Measurements from ENCODE around the gene IRS2. TPM values are rescaled to one million over a fixed set of nuclear protein-coding genes. Genes with fewer than 3 reads are reported as not detected.
A peak's percentile ranks its signal among the peaks of the same experiment; 100 is the strongest.

IRS2 gene
- polyA plus RNA-seq, 1 of the 3 experiments (the other 2 are of a cell fraction) = 7.0 TPM

GRCh38 chr13:109804654-109805053 is 18.3 kb upstream of the IRS2 start:
- no peaks in the 10 kb centered on the region for H4K20me1 ChIP-seq (ENCODE audit: insufficient read depth)
- H3K27me3 ChIP-seq (ENCODE audit: insufficient read depth) = no peaks in the 10 kb centered on the region
- H3F3A ChIP-seq (replicated peaks; ENCODE audit: insufficient read depth) = peaks cover 4% of the 10 kb centered on the region
- no peaks in the 10 kb centered on the region for H3K36me3 ChIP-seq (replicated peaks in 1 of 2; ENCODE audit: control insufficient read depth in 1 of 2, insufficient read depth in 2 of 2, low read length in 1 of 2)
- H2AFZ ChIP-seq (ENCODE audit: low read depth) = no peak overlapping the region
- H3K4me2 ChIP-seq = no peak overlapping the region
- H3K9me2 ChIP-seq = no peaks in the 10 kb centered on the region
- H3K9me3 ChIP-seq = no peaks in the 10 kb centered on the region
- H3K4me3 ChIP-seq (ENCODE audit: low read depth in 2 of 2, low read length in 1 of 2) = no peak overlapping the region
- H3K4me1 ChIP-seq (ENCODE audit: control insufficient read depth in 1 of 2, insufficient read depth in 2 of 2, low read depth in 1 of 2, low read length in 1 of 2) = no peaks in the 10 kb centered on the region
- ChIA-PET POLR2A (no interaction called here), CTCF (no interaction called here)
- H3K9ac ChIP-seq = no peak overlapping the region
- no peak for DNase-seq
- 92% methylated on average over 8 of the region's 9 CpGs for whole genome bisulfite sequencing (ENCODE audit: low lambda C conversion rate)
- H3K79me2 ChIP-seq (ENCODE audit: insufficient read depth) = no peaks in the 10 kb centered on the region
- H3K27ac ChIP-seq (ENCODE audit: low read depth in 2 of 2, low read length in 1 of 2) = no peak overlapping the region
- TF ChIP-seq, protein P1, sequence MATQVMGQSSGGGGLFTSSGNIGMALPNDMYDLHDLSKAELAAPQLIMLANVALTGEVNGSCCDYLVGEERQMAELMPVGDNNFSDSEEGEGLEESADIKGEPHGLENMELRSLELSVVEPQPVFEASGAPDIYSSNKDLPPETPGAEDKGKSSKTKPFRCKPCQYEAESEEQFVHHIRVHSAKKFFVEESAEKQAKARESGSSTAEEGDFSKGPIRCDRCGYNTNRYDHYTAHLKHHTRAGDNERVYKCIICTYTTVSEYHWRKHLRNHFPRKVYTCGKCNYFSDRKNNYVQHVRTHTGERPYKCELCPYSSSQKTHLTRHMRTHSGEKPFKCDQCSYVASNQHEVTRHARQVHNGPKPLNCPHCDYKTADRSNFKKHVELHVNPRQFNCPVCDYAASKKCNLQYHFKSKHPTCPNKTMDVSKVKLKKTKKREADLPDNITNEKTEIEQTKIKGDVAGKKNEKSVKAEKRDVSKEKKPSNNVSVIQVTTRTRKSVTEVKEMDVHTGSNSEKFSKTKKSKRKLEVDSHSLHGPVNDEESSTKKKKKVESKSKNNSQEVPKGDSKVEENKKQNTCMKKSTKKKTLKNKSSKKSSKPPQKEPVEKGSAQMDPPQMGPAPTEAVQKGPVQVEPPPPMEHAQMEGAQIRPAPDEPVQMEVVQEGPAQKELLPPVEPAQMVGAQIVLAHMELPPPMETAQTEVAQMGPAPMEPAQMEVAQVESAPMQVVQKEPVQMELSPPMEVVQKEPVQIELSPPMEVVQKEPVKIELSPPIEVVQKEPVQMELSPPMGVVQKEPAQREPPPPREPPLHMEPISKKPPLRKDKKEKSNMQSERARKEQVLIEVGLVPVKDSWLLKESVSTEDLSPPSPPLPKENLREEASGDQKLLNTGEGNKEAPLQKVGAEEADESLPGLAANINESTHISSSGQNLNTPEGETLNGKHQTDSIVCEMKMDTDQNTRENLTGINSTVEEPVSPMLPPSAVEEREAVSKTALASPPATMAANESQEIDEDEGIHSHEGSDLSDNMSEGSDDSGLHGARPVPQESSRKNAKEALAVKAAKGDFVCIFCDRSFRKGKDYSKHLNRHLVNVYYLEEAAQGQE (IDR thresholded peaks at IDR 0.05; ENCODE audit: low read depth, low read length) = peak; percentile 90
- TF ChIP-seq NRF1 (IDR thresholded peaks at IDR 0.05; ENCODE audit: low read depth, low read length) = no peak

DNA sequence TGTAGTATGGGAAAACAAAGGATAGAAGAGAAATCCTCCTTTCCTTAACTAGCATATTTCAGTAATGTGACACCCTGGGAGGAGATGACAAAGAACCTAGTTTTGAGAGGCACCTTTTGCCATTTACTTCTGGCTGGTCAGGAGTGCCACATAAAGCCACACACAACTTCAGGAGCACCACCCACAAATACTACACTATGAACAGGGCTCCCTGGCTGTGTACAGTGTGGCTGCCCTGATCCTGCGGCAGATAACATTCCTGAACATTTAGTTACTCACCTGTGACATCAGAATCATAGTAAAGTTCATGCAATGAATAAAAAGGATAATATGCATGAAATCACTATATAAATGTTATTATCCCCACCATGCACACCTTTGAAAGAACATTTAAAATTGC is 17.4 kb upstream of the IRS2 start:
- H3K4me3 ChIP-seq (ENCODE audit: low read depth in 2 of 2, low read length in 1 of 2) = no peak overlapping the region
- H3K4me2 ChIP-seq = no peak overlapping the region
- peaks cover 4% of the 10 kb centered on the region for H3F3A ChIP-seq (replicated peaks; ENCODE audit: insufficient read depth)
- H2AFZ ChIP-seq (ENCODE audit: low read depth) = no peak overlapping the region
- H3K9ac ChIP-seq = no peak overlapping the region
- DNase-seq = no peak
- no peaks in the 10 kb centered on the region for H3K4me1 ChIP-seq (ENCODE audit: control insufficient read depth in 1 of 2, insufficient read depth in 2 of 2, low read depth in 1 of 2, low read length in 1 of 2)
- no peaks in the 10 kb centered on the region for H3K79me2 ChIP-seq (ENCODE audit: insufficient read depth)
- H3K27me3 ChIP-seq (ENCODE audit: insufficient read depth) = no peaks in the 10 kb centered on the region
- 92% methylated on average over 1 of the region's 1 CpG for WGBS (ENCODE audit: low lambda C conversion rate)
- H3K36me3 ChIP-seq (replicated peaks in 1 of 2; ENCODE audit: control insufficient read depth in 1 of 2, insufficient read depth in 2 of 2, low read length in 1 of 2) = no peaks in the 10 kb centered on the region
- POLR2A ChIA-PET = no interaction called here
- H3K9me2 ChIP-seq = no peaks in the 10 kb centered on the region
- CTCF ChIA-PET = no interaction called here
- no peak overlapping the region for H3K27ac ChIP-seq (ENCODE audit: low read depth in 2 of 2, low read length in 1 of 2)
- no peaks in the 10 kb centered on the region for H4K20me1 ChIP-seq (ENCODE audit: insufficient read depth)
- no peaks in the 10 kb centered on the region for H3K9me3 ChIP-seq
- no peak for TF ChIP-seq NRF1 (IDR thresholded peaks at IDR 0.05; ENCODE audit: low read depth, low read length)
- no peak for TF ChIP-seq SIN3A (IDR thresholded peaks at IDR 0.05; ENCODE audit: borderline replicate concordance, low read depth, low read length)
- no peak for TF ChIP-seq TEAD4 (IDR thresholded peaks at IDR 0.05; ENCODE audit: borderline replicate concordance, insufficient read depth)
- no peak for TF ChIP-seq RCOR1 (IDR thresholded peaks at IDR 0.05; ENCODE audit: low read length)
- TF ChIP-seq FOXJ3 (CRISPR knock-in tag; IDR thresholded peaks at IDR 0.05) = no peak
- no peak for TF ChIP-seq MXI1 (IDR thresholded peaks at IDR 0.05; ENCODE audit: low read depth, low read length)
- no peak for TF ChIP-seq CHD2 (IDR thresholded peaks at IDR 0.05; ENCODE audit: low read length, partially characterized antibody)
- TF ChIP-seq, protein P2, sequence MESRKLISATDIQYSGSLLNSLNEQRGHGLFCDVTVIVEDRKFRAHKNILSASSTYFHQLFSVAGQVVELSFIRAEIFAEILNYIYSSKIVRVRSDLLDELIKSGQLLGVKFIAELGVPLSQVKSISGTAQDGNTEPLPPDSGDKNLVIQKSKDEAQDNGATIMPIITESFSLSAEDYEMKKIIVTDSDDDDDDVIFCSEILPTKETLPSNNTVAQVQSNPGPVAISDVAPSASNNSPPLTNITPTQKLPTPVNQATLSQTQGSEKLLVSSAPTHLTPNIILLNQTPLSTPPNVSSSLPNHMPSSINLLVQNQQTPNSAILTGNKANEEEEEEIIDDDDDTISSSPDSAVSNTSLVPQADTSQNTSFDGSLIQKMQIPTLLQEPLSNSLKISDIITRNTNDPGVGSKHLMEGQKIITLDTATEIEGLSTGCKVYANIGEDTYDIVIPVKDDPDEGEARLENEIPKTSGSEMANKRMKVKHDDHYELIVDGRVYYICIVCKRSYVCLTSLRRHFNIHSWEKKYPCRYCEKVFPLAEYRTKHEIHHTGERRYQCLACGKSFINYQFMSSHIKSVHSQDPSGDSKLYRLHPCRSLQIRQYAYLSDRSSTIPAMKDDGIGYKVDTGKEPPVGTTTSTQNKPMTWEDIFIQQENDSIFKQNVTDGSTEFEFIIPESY (IDR thresholded peaks at IDR 0.05; ENCODE audit: borderline replicate concordance, low read depth) = no peak

Measured in SK-N-SH (cell line).